ENCODE measurements around the gene CR1.
"Not testable (repeated sequence)": the region's sequence is repeated elsewhere in the genome, so short reads cannot be mapped to it uniquely, and the experiment has no call there.

Gene CR1

GRCh38 chr1:207682872-207683434 is 187.0 kb downstream of the CR1 start:
- not testable (repeated sequence) for DNase-seq

DNA sequence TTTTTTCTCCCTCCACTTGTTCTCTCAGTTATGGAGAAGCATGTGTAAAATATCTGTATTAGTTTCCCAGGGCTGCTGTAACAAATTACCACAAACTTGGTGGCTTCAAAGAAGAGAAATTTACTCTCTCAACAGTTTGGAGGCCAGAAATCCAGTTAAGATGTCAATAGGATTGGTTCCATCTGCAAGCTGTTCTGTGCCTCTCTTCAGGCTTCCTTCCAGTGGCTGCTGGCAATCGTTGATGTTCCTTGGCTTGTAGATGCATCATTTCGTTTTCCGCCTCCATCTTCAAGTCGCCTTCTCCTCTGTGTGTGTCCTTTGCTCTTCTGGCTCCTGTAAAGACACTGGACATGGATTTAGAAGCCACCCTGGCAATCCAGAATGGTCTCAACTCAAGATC is 194.6 kb downstream of the CR1 start:
- not testable (repeated sequence) for DNase-seq

- DNase-seq = no peak
Measured at GRCh38 chr1:207691010-207691409, 195.1 kb downstream of the CR1 start.

All from DMS53 (cell line).